ENCODE data around the gene STK26.

DNA sequence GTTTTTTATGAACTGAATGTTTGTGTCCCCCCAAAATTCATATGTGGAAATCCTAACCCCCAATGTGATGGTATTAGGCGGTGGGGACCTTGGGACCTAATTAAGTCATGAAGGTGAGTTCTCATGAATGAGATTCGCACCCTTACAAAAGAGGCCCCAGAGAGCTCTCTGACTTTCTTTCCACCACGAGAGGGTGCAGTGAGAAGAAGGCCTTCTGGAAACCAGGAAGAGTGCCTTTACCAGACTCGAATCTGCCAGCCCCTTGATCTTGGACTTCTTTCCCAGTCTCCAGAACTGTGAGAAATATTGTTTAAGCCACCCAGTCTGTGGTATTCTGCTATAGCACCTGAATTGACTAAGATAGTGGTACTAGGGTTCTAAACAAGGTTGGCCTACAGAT, 40.8 kb downstream of the STK26 start:
- TF ChIP-seq RAD21 (CRISPR knock-in tag; IDR thresholded peaks at IDR 0.05) (no peak), GPBP1L1 (CRISPR knock-in tag; IDR thresholded peaks at IDR 0.05) (no peak), ZNF121 (CRISPR knock-in tag; IDR thresholded peaks at IDR 0.05) (no peak), ZNF446 (CRISPR knock-in tag; IDR thresholded peaks at IDR 0.05) (no peak), PAWR (CRISPR knock-in tag; IDR thresholded peaks at IDR 0.05; ENCODE audit: borderline replicate concordance) (no peak), GLI4 (CRISPR knock-in tag; IDR thresholded peaks at IDR 0.05; ENCODE audit: borderline replicate concordance) (no peak), ATF3 (CRISPR knock-in tag; IDR thresholded peaks at IDR 0.05) (no peak), PRMT3 (CRISPR knock-in tag; IDR thresholded peaks at IDR 0.05; ENCODE audit: borderline replicate concordance, low read depth) (no peak), RAD51 (IDR thresholded peaks at IDR 0.05; ENCODE audit: borderline replicate concordance) (no peak), ZNF709 (CRISPR knock-in tag; IDR thresholded peaks at IDR 0.05) (no peak), NCOR1 (IDR thresholded peaks at IDR 0.05; ENCODE audit: borderline replicate concordance, low read length) (no peak), ZNF770 (CRISPR knock-in tag; IDR thresholded peaks at IDR 0.05) (no peak)
